ENCODE measurements around the gene CD109.

GRCh38 chr6:73867411-73867810, 171.4 kb downstream of the CD109 start:
- TF ChIP-seq CTCF (conservative IDR thresholded peaks at IDR 0.05): no peak
- TF ChIP-seq ZFX (IDR thresholded peaks at IDR 0.05): no peak

All from C4-2B (cell line).